Measurements from ENCODE around the gene PASD1. TPM values are rescaled to one million over a fixed set of nuclear protein-coding genes. Genes with fewer than 3 reads are reported as not detected.

PASD1 gene, protein sequence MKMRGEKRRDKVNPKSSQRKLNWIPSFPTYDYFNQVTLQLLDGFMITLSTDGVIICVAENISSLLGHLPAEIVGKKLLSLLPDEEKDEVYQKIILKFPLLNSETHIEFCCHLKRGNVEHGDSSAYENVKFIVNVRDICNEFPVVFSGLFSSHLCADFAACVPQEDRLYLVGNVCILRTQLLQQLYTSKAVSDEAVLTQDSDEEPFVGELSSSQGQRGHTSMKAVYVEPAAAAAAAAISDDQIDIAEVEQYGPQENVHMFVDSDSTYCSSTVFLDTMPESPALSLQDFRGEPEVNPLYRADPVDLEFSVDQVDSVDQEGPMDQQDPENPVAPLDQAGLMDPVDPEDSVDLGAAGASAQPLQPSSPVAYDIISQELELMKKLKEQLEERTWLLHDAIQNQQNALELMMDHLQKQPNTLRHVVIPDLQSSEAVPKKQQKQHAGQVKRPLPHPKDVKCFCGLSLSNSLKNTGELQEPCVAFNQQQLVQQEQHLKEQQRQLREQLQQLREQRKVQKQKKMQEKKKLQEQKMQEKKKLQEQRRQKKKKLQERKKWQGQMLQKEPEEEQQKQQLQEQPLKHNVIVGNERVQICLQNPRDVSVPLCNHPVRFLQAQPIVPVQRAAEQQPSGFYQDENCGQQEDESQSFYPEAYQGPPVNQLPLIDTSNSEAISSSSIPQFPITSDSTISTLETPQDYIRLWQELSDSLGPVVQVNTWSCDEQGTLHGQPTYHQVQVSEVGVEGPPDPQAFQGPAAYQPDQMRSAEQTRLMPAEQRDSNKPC
- not detected in 5 replicates for total RNA-seq (2022; extraction: Qiagen RNA extraction; ENCODE audit: low read depth)

GRCh38 chrX:151563449-151563848, at the start of gene PASD1:
Gene PASD1, plus strand, starts transcription at chrX:151563675. Its CDS starts 37,879 bp downstream, at chrX:151601554.

DNA sequence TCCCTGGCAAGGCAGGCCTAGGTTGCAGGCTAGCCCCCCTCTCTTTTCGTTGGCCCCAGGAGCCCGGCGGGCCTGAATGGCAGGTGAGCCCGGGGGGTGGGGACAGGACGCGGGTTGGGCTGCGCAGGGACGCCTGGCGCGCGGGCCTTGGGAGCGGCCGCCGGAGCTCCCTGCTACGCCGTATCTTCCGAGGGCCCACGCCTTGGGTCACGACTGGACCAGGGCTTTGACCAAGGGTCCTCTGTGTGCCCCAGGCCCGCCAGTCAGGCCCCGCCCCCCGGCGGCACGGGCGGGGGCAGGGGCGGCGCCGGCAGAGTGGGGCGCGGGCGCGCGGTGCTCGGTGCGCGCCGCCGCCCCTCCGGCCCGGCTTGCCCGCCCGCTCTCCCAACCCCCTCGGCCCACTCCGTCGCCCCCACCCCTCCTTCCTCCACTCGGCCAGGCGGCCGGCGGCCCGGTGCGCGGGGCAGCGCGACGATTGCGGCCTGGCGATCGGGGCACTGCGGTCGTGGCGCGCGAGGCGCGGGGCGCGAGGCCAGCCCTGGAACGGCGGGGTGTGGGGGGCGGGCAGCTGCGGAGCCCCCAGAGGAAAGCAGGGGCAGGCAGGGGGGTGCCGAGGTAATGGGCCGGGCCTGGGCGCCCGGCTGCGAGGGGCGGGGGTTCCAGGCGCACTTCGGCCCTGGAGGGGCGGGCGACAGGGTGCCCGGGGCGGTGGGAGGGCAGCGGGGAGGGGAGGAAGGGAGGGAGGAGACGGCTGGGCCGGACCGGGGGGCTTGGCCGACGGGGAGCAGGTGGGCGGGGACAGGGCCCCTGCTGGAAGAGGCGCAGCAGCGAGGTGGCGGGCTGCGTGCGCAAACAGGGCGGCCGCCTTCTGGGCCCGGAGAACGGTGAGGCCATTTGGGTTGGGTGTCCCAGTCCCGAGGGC, 131.4 kb downstream of the PASD1 start, which contains the start of gene PRRG3:
Gene PRRG3 (plus strand): TSS at position 798 of the 922 bp plus-strand sequence. CDS start 3,357 bp downstream, outside the sequence.

GRCh38 chrX:151715752-151716151, 152.3 kb downstream of the PASD1 start, which contains the start of gene FATE1:
Gene FATE1, plus strand, starts transcription at chrX:151716035. Its CDS starts 85 bp downstream, at chrX:151716120.

Other genes starting within 250 kb of the PASD1 start
- gene VMA21, start 166.5 kb upstream of the PASD1 start, total RNA-seq (2022; extraction: Qiagen RNA extraction; ENCODE audit: low read depth) = 19.1 to 33.2 TPM (median 27.8 TPM) in 5 replicates
- not detected in 5 replicates for gene PRRG3, start 131.8 kb downstream of the PASD1 start, total RNA-seq (2022; extraction: Qiagen RNA extraction; ENCODE audit: low read depth)
- gene FATE1, start 152.4 kb downstream of the PASD1 start, total RNA-seq (2022; extraction: Qiagen RNA extraction; ENCODE audit: low read depth) = not detected in 5 replicates
- not detected in 5 replicates for gene CNGA2, start 171.1 kb downstream of the PASD1 start, total RNA-seq (2022; extraction: Qiagen RNA extraction; ENCODE audit: low read depth)

All from A549 treated with DMSO at 1 μM for 4 hours (cell line).